Liver (tissue), 9 donors: Measurements from ENCODE around the gene MED27. TPM values are rescaled to one million over a fixed set of nuclear protein-coding genes. Genes with fewer than 3 reads are reported as not detected.

Source experiments
- DNase-seq: peaks from one replicate; pipeline ENCODE4 v3.0.0-alpha.2; 2017; ENCODE audit warnings: low spot score
- H3K27ac ChIP-seq, 2 donors: one replicate each; pipeline ENCODE4 v1.7.0; 2013; ENCODE audit warnings: inconsistent platforms in 2 of 2, low read length in 2 of 2, control low read depth in 1 of 2, low read depth in 1 of 2, mild to moderate bottlenecking in 1 of 2
- H3K27me3 ChIP-seq, 4 donors: one replicate each; pipeline versions ENCODE4 v1.6.1 to v1.7.0; 2013; ENCODE audit warnings: low read length in 3 of 4, inconsistent platforms in 1 of 4, mild to moderate bottlenecking in 1 of 4, moderate library complexity in 1 of 4; ENCODE audit not compliant: control insufficient read depth in 4 of 4, insufficient read depth in 4 of 4
- H3K36me3 ChIP-seq, 4 donors: one replicate each; pipeline versions ENCODE4 v1.6.1 to v1.7.0; 2013; ENCODE audit warnings: low read length in 3 of 4, mild to moderate bottlenecking in 3 of 4, low read depth in 1 of 4, moderate library complexity in 1 of 4; ENCODE audit not compliant: control insufficient read depth in 4 of 4, insufficient read depth in 3 of 4
- H3K4me1 ChIP-seq, 4 donors: one replicate each; pipeline versions ENCODE4 v1.6.1 to v1.7.0; 2013; ENCODE audit warnings: low read length in 3 of 4, mild to moderate bottlenecking in 3 of 4, moderate library complexity in 1 of 4; ENCODE audit not compliant: control insufficient read depth in 4 of 4, insufficient read depth in 4 of 4
- H3K4me3 ChIP-seq, 3 donors: one replicate each; pipeline versions ENCODE4 v1.6.1 to v1.7.0; 2013; ENCODE audit warnings: low read length in 3 of 3, control low read depth in 1 of 3, low read depth in 1 of 3, mild to moderate bottlenecking in 1 of 3
- H3K9ac ChIP-seq, 2 donors: one replicate each; pipeline ENCODE4 v1.7.0; 2013; ENCODE audit warnings: low read length in 2 of 2, mild to moderate bottlenecking in 2 of 2, moderate library complexity in 2 of 2, control low read depth in 1 of 2, low read depth in 1 of 2
- H3K9me3 ChIP-seq, 4 donors: one replicate each; pipeline versions ENCODE4 v1.6.1 to v1.7.0; 2013; ENCODE audit warnings: low read length in 3 of 4; ENCODE audit not compliant: control insufficient read depth in 4 of 4
- CTCF ChIP-seq: fragments of 150-350 bp; IDR thresholded peaks from 2 replicates; pipeline ENCODE4 v1.5.1; 2017; ENCODE audit warnings: improper control_type of control experiment, low read depth, low read length; ENCODE audit not compliant: missing input control
- EGR1 ChIP-seq, 2 donors: IDR thresholded peaks; 2 replicates each; pipeline ENCODE4 v1.6.1; 2016 to 2018; ENCODE audit warnings: antibody characterized with exemption in 2 of 2, low read depth in 2 of 2
- FOXA1 ChIP-seq: IDR thresholded peaks from 2 replicates; pipeline ENCODE4 v1.6.1; 2016; ENCODE audit warnings: antibody characterized with exemption
- FOXA2 ChIP-seq: IDR thresholded peaks from 2 replicates; pipeline ENCODE4 v1.6.1; 2016; ENCODE audit warnings: antibody characterized with exemption
- GABPA ChIP-seq, 2 donors: IDR thresholded peaks in 1 of 2; conservative IDR thresholded peaks in 1 of 2; 2 replicates each; pipeline ENCODE4 v1.6.1; 2016; ENCODE audit warnings: antibody characterized with exemption in 2 of 2, mild to moderate bottlenecking in 1 of 2, moderate library complexity in 1 of 2
- HNF4A ChIP-seq, 2 donors: conservative IDR thresholded peaks; 2 replicates each; pipeline ENCODE4 v1.6.1; 2016; ENCODE audit warnings: antibody characterized with exemption in 2 of 2, mild to moderate bottlenecking in 2 of 2
- MAX ChIP-seq: IDR thresholded peaks from 2 replicates; pipeline ENCODE4 v1.6.1; 2016; ENCODE audit warnings: antibody characterized with exemption
- NR2F2 ChIP-seq: IDR thresholded peaks from 2 replicates; pipeline ENCODE4 v1.6.1; 2016; ENCODE audit warnings: antibody characterized with exemption
- RAD21 ChIP-seq, 2 donors: IDR thresholded peaks; 2 replicates each; pipeline ENCODE4 v1.6.1; 2016; ENCODE audit warnings: antibody characterized with exemption in 2 of 2, mild to moderate bottlenecking in 2 of 2
- REST ChIP-seq: IDR thresholded peaks from 2 replicates; pipeline ENCODE4 v1.6.1; 2016; ENCODE audit warnings: antibody characterized with exemption, mild to moderate bottlenecking
- RXRA ChIP-seq, 2 donors: IDR thresholded peaks; 2 replicates each; pipeline ENCODE4 v1.6.1; 2017 to 2018; ENCODE audit warnings: antibody characterized with exemption in 2 of 2, mild to moderate bottlenecking in 1 of 2
- SP1 ChIP-seq: IDR thresholded peaks from 2 replicates; pipeline ENCODE4 v1.6.1; 2018; ENCODE audit warnings: antibody characterized with exemption, mild to moderate bottlenecking
- TAF1 ChIP-seq: conservative IDR thresholded peaks from 2 replicates; pipeline ENCODE4 v1.6.1; 2016; ENCODE audit warnings: antibody characterized with exemption, mild to moderate bottlenecking
- YY1 ChIP-seq: IDR thresholded peaks from 2 replicates; pipeline ENCODE4 v1.6.1; 2016; ENCODE audit warnings: antibody characterized with exemption, mild to moderate bottlenecking
- WGBS: extraction: QIAGEN DNeasy Blood & Tissue Kit; methylation state at CpG from one replicate; pipeline ENCODE4 v1.1.7; 2013; 5-methylcytosine and 5-hydroxymethylcytosine counted together
- polyA plus RNA-seq, 2 donors: library from polyadenylated mRNA; stranded (reverse) in 1 of 2; unstranded in 1 of 2; fragments of 200-250 nt in 1 of 2; fragments of >200 nt in 1 of 2; fragmentation: Nextera tagmentation in 1 of 2; extraction: Ambion mirVana in 1 of 2; gene quantifications; one replicate each; pipeline versions ENCODE4 v1.2.1 to v1.2.3, GENCODE V29; 2013 to 2015
- total RNA-seq, 2 donors: library from RNA; depleted of rRNA; stranded (reverse); fragments of >200 nt; gene quantifications; one replicate each; pipeline ENCODE4 v1.2.3, GENCODE V29; 2014
- donor health status: healthy.
- donor health status: healthy.
- donor health status: healthy.
- donor health status: healthy.
- donor health status: healthy.

Gene MED27
- total and polyA plus RNA-seq, 4 donors = 4.6 to 7.9 (median 5.5) TPM

- DNase-seq = no peak
- no peaks in the 10 kb centered on the region for H3K4me1 ChIP-seq
- H3K36me3 ChIP-seq = no peaks in the 10 kb centered on the region
- H3K4me3 ChIP-seq = no peak overlapping the region
- H3K27me3 ChIP-seq = peaks cover 0 to 2% (median under 1%) of the 10 kb centered on the region in 4 donors
- 67% methylated on average over 3 of the region's 3 CpGs for WGBS
- TF ChIP-seq TAF1 (no peak), YY1 (no peak), FOXA2 (no peak), RXRA (IDR thresholded peaks at IDR 0.05) (no peak), REST (no peak), EGR1 (IDR thresholded peaks at IDR 0.05; ENCODE audit: low read depth in 2 of 2) (no peak), GABPA (IDR thresholded peaks at IDR 0.05 in 1 of 2, conservative IDR thresholded peaks at IDR 0.05 in 1 of 2) (no peak), RAD21 (IDR thresholded peaks at IDR 0.05) (no peak), MAX (no peak)
- H3K9me3 ChIP-seq = no peaks in the 10 kb centered on the region
- no peak overlapping the region for H3K9ac ChIP-seq
- no peak overlapping the region for H3K27ac ChIP-seq
Measured at GRCh38 chr9:132117694-132118093, 38.0 kb upstream of the MED27 start.

- Histone ChIP-seq H3K4me1 (no peaks in the 10 kb centered on the region), H3K4me3 (no peak overlapping the region), H3K27ac (no peak overlapping the region), H3K27me3 (peaks cover 0 to 2% (median 2%) of the 10 kb centered on the region in 4 donors), H3K9ac (no peak overlapping the region), H3K36me3 (no peaks in the 10 kb centered on the region), H3K9me3 (no peaks in the 10 kb centered on the region)
- no peak for DNase-seq
- TF ChIP-seq HNF4A (conservative IDR thresholded peaks at IDR 0.05) (no peak), RAD21 (IDR thresholded peaks at IDR 0.05) (no peak), GABPA (IDR thresholded peaks at IDR 0.05 in 1 of 2, conservative IDR thresholded peaks at IDR 0.05 in 1 of 2) (no peak), NR2F2 (no peak), FOXA1 (no peak), SP1 (no peak), FOXA2 (no peak)
- 74% methylated on average over 3 of the region's 3 CpGs for WGBS
Measured at GRCh38 chr9:132116583-132116982, 36.9 kb upstream of the MED27 start.

GRCh38 chr9:132114102-132114707 lies 34.5 kb upstream of the MED27 start:
- peak; percentile 70 for DNase-seq
- H3K27me3 ChIP-seq = peaks cover 2% of the 10 kb centered on the region in 4 donors
- 32% methylated on average over 18 of the region's 18 CpGs for WGBS

More at GRCh38 chr9:132114102-132114707, 34.5 kb upstream of the MED27 start:
- TF ChIP-seq REST = peak; percentile 100
- TF ChIP-seq CTCF = no peak
- TF ChIP-seq NR2F2 = no peak
- no peak overlapping the region for H3K4me3 ChIP-seq
- H3K9me3 ChIP-seq = no peaks in the 10 kb centered on the region
- no peak overlapping the region for H3K27ac ChIP-seq
- no peaks in the 10 kb centered on the region for H3K36me3 ChIP-seq
- no peaks in the 10 kb centered on the region for H3K4me1 ChIP-seq
- no peak overlapping the region for H3K9ac ChIP-seq
